GM18870 (cell line): ENCODE results near the gene VAV1.
"Not testable (repeated sequence)": the region's sequence is repeated elsewhere in the genome, so short reads cannot be mapped to it uniquely, and the experiment has no call there.

ENCODE experiments used
- ATAC-seq: cut with Tn5 transposase; IDR thresholded peaks from one replicate; pipeline ENCODE4 v1.9.1; 2021; ENCODE audit warnings: moderate library complexity; ENCODE audit not compliant: unreplicated experiment

The VAV1 gene

GRCh38 chr19:6842871-6843607 lies 70.5 kb downstream of the VAV1 start:
- no peak for ATAC-seq

DNA sequence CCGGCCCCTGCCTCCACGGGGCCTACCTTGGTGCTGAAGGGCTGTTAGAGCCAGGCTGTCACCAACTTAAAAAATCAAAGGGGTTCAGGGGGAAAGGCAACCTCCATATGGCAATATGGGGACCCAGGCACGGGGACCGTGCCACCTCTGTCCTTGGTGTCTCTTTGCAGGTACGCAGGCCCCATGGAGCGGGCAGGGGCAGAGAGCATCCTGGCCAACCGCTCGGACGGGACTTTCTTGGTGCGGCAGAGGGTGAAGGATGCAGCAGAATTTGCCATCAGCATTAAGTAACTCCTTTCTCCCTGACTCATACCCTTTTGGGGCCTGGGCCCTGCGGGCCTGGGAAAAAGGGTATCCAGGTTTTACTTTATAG lies 75.3 kb downstream of the VAV1 start:
- ATAC-seq, result no peak

DNA sequence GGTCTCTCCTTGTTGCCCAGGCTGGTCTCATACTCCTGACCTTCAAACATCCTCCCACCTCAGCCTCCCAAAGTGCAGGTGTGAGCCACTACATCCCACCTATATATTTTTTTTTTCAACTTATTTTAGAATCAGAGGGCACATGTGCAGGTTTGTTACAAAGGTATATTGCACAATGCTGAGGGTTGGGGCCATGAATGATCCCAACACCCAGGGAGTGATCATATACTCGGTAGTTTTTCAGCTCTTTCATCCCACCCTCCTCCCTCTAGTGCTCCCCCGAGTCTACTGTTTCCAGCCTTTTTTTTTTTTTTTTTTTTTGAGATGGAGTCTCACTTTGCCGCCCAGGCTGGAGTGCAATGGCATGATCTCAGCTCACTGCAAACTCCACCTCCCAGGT lies 76.5 kb downstream of the VAV1 start:
- no peak for ATAC-seq

- no peak for ATAC-seq
Measured at GRCh38 chr19:6849876-6850275, 77.4 kb downstream of the VAV1 start.

DNA sequence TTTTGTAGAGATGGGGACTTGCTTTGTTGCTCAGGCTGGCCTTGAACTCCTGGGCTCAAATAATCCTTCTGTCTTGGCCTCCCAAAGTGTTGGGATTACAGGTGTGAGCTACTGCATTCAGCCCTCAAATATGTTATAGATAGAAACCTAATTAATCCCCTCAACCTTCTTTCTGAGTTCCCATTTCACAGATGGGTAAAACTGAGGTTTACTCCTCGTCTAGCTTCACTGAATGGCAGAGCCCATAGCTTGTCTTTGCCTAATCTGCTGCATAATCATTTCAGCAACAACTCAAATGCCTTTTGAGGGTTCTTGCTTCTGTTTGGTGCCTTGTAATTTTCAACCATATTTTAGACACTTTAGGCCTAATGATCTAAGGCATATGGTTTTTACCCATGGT lies 78.9 kb downstream of the VAV1 start:
- ATAC-seq, result no peak

DNA sequence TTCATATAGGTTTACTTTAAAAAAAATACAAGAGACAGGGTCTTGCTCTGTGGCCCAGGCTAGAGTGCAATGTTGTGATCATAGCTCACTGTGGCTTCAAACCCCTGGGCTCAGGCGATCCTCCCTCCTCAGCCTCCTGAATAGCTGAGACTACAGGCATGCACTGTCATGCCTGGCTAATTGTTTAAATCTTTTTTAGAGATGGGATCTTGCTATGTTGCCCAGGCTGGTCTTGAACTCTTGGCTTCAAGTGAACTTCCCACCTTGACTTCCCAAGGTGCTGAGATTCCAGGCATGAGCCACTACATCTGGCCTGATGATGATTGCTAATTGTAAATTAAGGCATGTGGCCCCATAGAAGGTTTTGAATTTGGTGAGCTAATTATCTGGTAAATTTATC lies 79.5 kb downstream of the VAV1 start:
- no peak for ATAC-seq

DNA sequence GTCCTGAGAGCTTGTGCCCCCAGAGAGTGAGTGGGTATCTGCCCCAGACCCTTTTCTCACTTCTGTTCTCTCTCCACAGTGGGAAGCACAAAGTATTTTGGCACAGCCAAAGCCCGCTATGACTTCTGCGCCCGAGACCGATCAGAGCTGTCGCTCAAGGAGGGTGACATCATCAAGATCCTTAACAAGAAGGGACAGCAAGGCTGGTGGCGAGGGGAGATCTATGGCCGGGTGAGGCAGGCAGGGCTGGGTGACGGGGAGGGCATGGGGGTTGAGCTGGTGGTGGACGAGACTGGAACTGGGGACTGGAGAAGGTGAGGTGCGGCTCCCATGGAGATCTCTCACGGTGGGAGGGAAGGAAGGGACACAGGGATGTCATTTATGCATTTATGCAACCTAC lies 81.4 kb downstream of the VAV1 start:
- no peak for ATAC-seq

DNA sequence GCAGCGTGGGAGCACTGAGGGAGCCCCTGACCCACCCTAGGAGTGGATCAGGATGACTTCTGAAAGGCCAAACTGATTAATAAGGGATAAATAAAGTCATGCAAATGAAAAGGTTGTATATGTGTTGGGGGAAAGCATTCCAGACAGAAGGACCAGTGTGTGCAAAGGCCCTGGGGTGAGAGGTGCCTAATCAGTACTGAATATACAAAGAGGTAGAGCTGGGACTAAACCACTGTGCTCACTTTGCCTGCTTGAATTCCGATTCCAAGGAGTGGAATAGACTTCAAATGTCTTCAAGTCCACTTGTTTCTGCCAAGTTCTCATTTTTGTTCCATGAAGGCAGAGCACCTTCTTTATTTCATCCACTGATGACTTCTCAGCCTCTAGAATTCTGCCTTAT lies 82.2 kb downstream of the VAV1 start:
- no peak for ATAC-seq

DNA sequence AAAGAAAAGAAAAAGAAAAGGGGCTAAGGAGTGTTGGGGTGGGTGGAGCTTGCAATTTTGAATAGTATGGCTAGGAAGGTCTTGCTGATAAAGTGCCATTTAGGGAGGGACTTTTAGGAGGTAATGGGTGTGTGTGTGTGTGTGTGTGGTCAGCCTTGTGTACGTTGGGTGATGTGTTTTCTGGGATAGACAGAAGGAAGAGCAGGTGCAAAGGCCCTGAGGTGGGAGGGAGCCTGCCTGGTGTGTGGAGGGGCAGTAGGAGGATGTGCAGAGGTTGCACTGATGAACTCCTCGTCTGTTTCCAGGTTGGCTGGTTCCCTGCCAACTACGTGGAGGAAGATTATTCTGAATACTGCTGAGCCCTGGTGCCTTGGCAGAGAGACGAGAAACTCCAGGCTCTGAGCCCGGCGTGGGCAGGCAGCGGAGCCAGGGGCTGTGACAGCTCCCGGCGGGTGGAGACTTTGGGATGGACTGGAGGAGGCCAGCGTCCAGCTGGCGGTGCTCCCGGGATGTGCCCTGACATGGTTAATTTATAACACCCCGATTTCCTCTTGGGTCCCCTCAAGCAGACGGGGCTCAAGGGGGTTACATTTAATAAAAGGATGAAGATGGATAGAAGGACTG lies 84.4 kb downstream of the VAV1 start:
- ATAC-seq, result no peak

- no peak for ATAC-seq
Measured at GRCh38 chr19:6861683-6862286, 89.3 kb downstream of the VAV1 start.

DNA sequence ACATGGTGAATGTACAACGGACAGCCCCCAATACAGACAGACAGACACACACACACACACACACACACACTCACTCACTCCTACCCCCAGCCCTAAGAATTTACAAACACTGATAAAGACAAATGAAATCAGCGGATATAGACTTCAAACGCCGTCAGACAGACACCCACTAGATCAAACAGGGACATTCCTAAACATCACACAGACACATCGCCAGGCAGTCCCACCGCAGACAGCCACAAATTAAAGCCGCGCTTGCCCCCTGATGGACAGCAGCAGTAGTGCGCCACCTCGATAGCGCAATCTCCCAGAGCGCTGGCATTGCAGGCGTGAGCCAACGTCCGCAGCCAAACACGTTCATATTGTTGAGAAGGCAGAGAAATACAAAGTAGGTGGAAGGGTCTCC lies 90.2 kb downstream of the VAV1 start:
- no peak for ATAC-seq

- no peak for ATAC-seq
Measured at GRCh38 chr19:6864325-6864940, 91.9 kb downstream of the VAV1 start.

DNA sequence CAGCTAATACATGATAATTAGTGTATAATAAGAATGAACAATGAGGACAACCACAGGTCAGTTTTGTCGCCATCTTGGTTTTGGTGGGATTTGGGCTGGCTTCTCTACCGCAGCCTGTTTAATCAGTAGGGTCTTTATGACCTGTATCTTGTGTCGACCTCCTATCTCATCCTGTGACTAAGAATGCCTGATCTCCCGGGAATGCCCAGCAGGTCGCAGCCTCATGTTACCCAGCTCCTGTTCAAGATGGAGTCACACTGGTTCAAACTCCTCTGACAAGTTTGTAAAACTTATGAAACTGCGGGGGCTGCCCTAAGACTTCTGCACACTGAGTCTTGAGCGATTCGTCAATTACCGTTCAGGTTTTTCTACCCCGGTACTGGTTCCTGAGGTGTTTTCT lies 93.3 kb downstream of the VAV1 start:
- no peak for ATAC-seq

GRCh38 chr19:6866741-6867151 lies 94.2 kb downstream of the VAV1 start:
- no peak for ATAC-seq

GRCh38 chr19:6868351-6868750 lies 95.8 kb downstream of the VAV1 start:
- ATAC-seq, result no peak

DNA sequence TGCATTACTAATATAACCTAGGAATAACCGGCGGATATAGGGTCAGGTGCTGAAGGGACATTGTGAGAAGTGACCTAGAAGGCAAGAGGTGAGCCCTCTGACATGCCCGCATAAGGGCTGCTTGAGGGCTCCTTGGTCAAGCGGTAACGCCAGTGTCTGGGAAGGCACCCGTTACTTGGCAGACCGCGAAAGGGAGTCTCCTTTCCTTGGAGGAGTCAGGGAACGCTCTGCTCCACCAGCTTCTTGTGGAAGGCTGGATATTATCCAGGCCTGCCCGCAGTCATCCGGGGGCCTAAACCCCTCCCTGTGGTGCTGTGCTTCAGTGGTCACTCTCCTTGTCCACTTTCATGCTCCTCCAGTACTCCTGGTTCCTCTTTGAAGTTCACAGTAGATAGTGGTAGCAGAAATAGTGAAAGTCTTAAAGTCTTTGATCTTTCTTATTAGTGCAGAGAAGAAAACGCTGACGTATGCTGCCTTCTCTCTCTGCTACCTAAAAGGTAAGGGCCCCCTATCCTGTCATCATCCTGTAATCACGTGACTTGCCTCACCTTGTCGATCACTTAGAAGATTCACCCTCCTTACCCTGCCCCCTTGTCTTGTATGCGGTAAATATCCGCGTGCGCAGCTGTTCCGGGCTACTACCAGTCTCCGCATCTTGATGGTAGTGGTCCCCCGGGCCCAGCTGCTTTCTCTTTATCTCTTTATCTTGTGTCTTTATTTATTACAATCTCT lies 96.8 kb downstream of the VAV1 start:
- ATAC-seq, result not testable (repeated sequence)

DNA sequence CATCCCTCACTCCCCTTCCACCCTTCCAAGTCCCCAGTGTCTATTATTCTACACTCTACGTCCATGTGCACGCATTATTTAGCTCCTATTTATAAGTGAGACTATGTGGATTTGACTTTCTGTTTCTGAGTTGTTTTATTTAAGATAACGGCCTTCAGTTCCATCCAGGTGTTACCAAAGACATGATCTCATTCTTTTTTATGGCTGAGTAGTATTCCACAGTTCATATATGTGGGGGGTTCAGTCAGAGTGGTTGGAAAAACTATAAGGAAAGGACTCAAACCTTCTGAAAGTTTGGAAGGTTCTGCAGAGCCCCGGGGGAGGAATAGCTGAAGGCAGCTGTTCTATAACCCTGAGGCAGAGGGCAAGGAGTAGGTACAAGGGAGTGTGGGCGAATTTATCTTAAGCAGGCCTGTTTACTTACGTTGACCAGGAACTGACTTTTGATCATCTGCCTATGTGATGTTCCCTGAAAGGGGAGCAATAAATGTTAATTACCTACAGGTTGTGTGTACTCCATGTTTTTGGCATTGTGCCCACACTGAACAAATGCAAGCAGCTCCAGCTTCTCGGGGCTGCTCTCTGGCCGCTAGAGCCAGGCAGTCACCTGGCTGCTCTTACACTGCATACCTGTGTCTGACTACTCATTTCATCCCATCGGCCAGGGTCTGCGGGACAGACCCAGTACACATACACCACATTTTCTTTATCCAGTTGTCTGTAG lies 101.4 kb downstream of the VAV1 start:
- ATAC-seq, result no peak

- no peak for ATAC-seq
Measured at GRCh38 chr19:6875218-6875617, 102.7 kb downstream of the VAV1 start.

GRCh38 chr19:6876748-6877147 lies 104.2 kb downstream of the VAV1 start:
- ATAC-seq, result no peak

- ATAC-seq, result no peak
Measured at GRCh38 chr19:6877766-6878165, 105.3 kb downstream of the VAV1 start.
